HS-5 (cell line): ENCODE data around the gene NOTCH2.

Experiments used
- DNase-seq: peaks from one replicate; pipeline ENCODE4 v3.0.0-alpha.2; 2012; ENCODE audit warnings: low read depth

The NOTCH2 gene

DNA sequence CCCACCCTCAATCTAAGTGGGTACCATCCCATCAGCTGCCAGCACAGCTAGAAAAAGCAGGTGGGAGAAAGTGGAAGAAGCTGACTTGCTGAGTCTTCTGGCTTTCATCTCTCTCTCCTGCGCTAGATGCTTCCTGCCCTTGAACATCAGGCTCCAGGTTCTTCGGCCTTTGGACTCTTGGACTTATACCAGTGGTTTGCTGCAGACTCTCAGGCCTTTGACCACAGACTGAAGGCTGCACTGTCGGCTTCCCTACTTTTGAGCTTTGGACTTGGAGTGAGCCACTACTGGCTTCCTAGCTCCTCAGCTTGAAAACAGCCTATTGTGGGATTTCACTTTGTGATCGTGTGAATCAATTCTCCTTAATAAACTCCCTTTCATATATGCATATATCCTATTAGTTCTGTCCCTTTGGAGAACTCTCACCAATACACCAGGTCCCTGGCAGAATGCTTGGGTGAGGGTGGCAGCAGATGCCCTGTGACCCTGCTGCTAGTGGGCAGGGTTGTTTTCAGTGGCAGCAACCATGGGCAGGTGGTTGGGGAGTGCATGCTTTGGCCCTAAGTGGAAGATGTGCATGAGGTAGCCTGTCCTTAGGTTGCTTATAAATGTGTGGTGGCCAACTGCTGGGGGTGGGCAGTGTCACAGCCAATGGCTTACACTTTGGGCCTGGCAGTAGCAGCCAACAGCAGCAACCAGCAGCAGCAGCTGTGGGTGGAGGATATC, 162.4 kb downstream of the NOTCH2 start:
- DNase-seq: no peak

DNA sequence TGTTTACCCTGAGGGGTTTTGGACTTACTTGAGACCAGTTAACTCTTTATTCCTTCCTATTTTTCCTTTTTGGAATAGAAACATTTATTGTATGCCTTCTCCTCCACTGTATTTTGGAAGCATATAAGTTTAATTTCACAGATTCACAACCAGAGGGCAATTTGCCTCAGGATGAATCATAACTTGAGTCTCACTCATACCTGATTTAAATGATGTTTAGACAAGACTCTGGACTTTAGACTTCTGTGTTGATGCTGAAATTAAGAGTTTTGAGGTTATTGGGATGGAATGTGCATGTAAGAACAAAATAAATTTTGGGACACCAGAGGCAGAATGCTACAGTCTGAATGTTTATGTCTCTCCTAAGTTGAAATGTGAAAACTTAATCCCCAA, 166.0 kb downstream of the NOTCH2 start:
- no peak for DNase-seq

- no peak for DNase-seq
Observed at GRCh38 chr1:119902775-119903442, 166.6 kb downstream of the NOTCH2 start.

- DNase-seq: no peak
Observed at GRCh38 chr1:119898981-119899720, 170.3 kb downstream of the NOTCH2 start.

DNA sequence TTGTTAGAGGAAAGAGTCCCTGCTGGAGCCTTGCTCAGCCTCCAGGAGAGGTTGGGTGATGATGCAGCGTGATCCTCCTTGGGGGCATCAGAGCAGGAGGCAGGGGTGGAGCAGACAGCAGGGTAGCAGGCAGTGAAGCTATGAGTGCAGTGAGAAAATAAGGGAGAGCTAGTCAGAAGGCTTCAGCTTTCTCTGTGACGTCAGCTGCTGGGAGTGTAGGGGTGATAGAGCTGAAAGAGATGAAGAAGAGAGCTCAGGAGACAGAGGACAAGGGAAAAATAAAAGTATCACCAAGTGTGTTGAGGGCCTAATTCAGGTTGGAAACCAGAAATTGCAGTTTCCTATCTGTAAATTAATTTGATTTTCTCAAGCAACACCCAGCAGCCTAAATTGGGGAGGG, 170.9 kb downstream of the NOTCH2 start:
- DNase-seq: no peak

DNA sequence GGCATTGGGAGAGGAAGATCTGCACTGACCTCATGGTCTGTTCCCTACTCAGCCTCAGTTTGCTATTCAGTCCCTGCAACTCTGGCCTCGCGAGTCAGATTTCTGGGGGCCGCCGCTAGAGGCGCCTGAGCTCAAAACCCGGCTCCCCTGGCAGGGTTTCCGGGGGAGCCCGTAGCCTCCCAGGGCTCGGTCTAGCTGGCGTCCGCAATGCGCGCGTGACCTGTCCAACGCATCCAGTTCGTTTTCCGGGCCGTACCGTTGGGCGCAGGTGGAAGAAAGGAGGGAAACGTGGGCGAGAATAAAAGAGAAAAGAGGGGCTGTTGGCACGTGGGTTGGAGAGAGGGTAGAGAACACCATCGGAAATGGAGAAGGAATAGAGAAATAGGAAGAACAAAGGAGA, 173.2 kb downstream of the NOTCH2 start, which contains the start of gene ADAM30:
TSS of gene ADAM30 (minus strand) at position 213 of the 400 bp plus-strand sequence. CDS start at position 34, 179 bp downstream.
- no peak for DNase-seq

DNA sequence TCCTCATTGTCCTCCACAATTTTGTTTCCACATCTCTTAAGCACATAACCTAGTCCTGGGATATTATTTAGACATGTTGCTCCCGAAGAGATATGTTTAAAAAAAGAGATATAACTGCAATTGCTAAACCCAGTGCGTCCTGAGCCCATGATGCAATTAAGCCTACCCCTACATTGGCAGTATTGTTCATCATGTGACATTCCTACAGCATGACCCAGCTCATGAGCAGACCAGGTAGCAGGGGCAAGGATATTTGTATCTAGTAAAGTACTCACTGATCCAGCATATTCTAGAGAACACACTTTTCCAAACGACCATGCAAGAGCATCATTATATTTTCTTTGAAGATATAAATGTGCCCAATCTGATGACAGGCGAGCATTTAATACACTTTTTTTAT, 174.4 kb downstream of the NOTCH2 start:
- no peak for DNase-seq

DNA sequence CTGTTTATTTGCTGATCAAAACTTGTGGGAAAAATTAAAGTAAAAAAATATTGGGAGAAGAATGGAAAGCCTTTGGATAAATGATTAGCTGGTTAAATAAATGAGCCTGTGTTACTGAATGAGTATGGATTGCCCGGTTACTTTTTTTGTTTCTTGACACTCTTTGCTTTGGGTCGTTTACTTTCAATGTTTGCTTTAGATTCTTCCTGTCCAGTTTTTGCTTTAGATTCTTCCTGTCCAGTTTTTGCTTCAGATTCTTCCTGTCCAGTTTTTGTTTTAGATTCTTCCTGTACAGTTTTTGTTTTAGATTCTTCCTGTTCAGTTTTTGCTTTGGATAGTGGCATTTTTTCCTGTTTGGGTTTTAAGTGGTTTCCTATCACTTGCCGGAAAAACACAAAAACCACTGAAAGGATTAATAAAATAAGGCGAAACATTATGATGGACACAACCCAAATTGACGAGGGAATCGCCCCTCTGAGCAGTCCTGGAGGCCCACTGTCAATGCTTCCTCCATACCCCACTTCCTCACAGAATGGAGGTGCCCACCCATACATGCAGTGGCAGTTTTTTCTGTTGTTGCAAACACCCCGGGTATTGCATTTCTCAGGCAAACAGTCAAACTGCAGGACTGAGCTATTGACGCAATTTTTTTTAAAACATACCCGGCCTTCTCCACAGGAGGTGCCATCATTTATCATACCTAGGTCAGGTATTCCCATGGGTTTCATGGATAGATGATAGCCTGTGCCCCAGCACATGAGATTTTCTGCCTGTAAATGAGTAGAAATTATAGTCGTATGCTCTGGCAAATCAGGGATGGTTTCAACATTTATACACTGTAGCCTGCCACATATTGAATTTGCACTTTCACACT, 175.4 kb downstream of the NOTCH2 start:
- DNase-seq: no peak

DNA sequence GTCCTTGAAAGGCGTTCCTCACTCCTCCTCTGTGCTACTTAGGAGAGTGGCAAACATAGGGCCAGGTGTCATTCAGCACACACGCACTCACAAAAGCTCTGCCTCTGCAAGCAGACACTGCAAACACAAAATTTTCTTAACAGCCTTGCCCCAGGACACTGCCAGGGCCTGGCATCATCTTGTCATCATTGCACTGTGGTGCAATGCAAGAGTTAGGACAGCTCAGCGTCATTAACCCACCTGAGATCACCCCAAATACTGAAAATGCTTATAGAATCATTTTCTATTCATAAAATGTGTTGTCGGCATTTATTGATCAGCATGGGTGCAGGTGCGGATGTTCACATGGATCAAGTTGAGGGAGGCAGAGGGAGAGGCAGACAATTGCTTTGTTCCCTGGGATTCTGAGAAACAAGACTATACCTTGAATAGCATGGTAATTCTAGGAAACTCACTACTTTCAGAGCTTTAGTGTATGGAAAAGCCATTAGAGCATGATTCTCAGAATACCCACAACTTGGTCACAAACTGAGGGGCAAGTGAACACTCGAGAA, 176.1 kb downstream of the NOTCH2 start:
- no peak for DNase-seq

DNA sequence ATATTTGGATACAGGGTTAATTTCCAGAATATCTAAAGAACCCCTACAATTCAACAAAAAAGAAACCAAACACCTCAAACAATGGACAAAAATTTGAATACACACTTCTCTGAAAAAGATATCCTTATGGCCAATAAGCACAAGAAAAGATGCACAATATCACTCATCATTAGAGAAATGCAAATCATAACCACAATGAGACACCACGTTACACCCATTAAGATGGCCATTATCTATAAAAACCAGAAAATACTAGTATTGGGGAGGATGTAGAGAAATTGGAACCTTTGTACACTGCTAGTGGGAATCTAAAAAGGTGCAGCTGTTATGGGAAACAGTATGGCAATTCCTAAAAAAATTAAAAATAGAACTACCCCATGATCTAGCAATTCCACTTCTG, 178.1 kb downstream of the NOTCH2 start:
- no peak for DNase-seq

DNA sequence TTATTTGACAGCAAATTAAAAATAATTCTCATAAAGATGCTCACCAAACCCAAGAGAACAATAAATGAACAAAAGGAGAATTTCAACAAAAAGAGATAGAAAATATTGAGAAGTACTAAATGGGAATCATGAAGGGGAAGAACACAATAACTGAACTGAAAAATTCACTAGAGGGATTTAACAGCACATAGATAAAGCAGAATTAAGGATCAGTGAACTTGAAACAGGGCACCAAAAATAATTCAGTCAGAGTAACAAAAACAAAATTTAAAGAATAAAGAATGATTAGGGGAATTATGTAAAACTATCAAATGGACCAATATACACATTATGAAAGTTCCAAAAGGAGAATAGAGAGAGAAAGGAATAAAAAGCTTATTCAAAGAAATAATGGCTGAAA, 181.0 kb downstream of the NOTCH2 start:
- no peak for DNase-seq

- no peak for DNase-seq
Observed at GRCh38 chr1:119887427-119887826, 182.0 kb downstream of the NOTCH2 start.

- no peak for DNase-seq
Observed at GRCh38 chr1:119885903-119886783, 183.3 kb downstream of the NOTCH2 start.

DNA sequence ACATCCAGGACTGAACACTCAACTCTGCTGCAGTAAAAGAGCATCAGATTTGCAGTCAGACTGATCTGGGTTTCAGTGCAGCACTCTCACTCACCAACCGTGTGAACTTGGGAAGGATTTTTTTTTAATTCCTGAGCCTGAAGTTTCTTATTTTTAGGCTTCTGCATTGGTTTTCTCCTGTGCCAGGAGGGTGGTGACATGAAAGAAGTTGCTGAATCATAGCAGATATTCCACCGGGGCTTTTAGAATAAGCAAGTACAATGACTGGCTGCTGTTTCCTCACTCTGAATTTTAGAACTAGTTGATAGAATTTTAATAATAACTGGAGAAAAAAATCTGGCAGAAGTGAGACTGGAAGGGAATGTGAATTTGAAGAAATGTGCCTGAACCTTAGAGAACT, 184.8 kb downstream of the NOTCH2 start:
- DNase-seq: no peak

DNA sequence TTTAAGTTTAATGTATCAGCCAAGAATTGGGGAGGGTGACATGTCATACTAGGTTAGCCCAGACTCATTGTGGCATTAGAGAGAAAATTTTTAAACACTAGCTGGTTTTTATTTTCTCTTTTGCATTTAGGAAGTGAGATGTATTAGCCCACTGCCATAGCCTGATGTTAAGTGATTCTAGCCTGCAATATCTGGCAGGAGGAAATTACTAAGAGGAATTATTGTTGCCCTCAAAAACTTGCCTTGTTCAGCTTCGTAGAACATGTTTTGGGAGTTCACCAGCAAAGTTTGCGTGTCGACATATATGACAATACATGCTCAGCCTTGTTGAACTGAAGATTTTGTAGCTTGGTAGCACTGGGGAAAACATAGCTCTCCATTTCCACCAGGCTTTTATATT, 185.6 kb downstream of the NOTCH2 start:
- DNase-seq: no peak

DNA sequence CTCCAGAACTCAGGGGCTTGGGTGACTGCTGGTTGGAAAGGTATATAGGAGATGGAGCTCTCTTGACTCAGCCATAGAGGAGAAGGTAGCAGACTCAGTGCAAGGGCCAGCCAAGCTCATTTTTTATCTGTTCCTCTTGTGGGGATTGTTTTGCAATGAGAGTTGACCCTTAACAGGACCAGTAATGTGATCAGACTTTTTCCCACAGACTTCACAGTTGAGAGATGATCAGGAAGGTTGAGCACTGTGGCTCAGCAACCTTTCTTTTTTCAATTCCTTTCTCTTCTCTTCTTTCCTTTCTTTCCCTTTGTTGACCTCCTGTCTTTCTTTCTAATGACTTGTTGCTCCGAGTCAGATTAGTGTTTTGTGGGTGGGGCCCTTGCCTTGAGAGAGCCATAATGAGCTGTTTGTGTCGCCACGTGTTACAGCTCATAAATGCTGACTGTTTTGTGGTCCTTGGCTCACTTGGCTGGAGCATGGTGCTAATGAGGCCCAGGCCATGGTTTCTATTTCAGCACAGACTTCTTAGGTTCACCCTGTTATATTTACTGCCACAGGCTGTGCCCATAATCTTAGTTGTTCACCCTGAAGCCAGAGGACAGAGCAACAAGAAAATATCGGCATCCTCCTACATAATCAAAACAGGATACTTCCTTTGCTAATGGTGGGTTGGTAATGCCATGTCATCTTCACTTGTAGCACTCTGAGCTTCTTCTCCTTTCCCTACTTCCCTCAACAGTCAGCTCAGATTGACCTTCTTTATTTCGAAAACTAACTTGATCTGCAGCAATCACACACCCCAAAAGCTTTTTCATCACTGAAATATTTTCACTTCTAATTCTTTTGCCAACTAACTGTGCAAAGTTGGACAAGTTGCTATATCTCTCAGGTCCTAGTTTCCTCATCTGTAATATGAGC, 187.1 kb downstream of the NOTCH2 start:
- DNase-seq: no peak

- DNase-seq: no peak
Observed at GRCh38 chr1:119879510-119880434, 189.7 kb downstream of the NOTCH2 start.

DNA sequence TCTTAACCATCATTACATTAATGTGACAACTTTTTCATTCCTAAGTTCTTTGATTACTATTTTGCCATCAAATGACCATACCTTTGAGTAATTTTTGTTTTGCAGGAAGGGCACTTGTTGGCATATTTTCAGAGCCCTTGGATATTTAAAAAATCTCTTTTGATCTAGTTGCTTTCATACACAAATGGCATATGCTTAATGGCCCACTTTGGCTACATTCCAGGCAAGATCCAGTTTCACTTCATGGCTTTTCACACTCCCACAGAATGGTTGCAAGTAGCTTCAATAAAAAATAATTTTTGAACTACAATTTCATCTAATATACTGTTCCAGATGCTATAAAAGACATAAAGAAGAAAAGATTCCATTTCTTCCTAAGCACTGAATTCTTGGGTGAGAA, 191.3 kb downstream of the NOTCH2 start:
- DNase-seq: no peak

DNA sequence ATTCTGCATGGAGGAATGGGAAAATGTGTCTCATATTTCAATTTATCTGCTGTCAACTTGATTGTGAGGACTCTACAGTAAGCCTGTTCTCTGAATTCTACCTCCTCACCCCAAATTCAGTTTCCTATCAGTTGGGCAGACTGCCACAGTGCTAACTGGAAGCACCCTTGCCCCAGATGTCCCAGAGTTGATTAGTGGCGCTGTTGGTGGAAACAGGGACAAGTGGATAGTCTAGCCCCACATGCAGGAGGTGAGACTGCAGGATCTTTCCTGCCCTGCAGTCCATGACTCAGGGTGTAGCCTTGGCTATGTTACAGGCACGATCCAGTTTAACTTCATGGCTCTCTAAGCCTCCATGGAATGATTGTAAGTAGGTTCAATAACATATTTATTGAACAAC, 195.3 kb downstream of the NOTCH2 start:
- DNase-seq: no peak
